SK-N-SH treated with all-trans-retinoic acid at 6 μM for 48 hours (cell line): ENCODE data around the gene PREP.

Experiments used
- BACH2 ChIP-seq: fragments of 250-450 bp; sonication (Bioruptor Pico); IDR thresholded peaks from 2 replicates; pipeline ENCODE4 v1.9.0; 2021; ENCODE audit warnings: mild to moderate bottlenecking, borderline replicate concordance
- TCF4 ChIP-seq: fragments of 250-450 bp; sonication (Bioruptor Pico); IDR thresholded peaks from 2 replicates; pipeline ENCODE4 v1.8.0; 2021; ENCODE audit warnings: mild to moderate bottlenecking, moderate library complexity, borderline replicate concordance
- TOX ChIP-seq: fragments of 250-450 bp; sonication (Bioruptor Pico); IDR thresholded peaks from 2 replicates; pipeline ENCODE4 v1.8.0; 2021; ENCODE audit warnings: mild to moderate bottlenecking, moderate library complexity, borderline replicate concordance
- TF ChIP-seq, protein P1 (sequence below): fragments of 250-450 bp; sonication (Bioruptor Pico); IDR thresholded peaks from 2 replicates; pipeline ENCODE4 v1.5.0; 2020; ENCODE audit warnings: mild to moderate bottlenecking, moderate library complexity

DNA sequence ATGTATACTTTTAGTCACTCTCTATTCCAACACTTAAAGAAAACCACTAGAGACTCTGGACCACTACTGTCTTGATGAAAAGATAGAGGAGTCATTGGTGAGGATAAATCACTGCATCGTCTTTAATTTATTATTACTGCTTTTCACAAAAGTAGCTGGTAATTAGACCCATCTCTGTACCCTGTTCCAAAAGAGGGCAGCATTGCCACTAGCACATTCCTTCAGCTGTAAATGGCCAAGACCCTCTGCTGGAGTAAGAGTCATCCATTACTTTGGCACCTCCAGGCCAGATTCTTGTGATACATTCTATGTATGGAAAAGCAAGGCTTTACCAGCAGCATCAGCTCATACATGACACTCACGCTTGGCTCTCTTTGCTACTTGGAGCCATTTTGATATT, 49.5 kb upstream of the PREP start:
- TF ChIP-seq BACH2 (CRISPR knock-in tag) (no peak), TOX (CRISPR knock-in tag) (no peak), TCF4 (CRISPR knock-in tag) (no peak)
- TF ChIP-seq, protein P1, sequence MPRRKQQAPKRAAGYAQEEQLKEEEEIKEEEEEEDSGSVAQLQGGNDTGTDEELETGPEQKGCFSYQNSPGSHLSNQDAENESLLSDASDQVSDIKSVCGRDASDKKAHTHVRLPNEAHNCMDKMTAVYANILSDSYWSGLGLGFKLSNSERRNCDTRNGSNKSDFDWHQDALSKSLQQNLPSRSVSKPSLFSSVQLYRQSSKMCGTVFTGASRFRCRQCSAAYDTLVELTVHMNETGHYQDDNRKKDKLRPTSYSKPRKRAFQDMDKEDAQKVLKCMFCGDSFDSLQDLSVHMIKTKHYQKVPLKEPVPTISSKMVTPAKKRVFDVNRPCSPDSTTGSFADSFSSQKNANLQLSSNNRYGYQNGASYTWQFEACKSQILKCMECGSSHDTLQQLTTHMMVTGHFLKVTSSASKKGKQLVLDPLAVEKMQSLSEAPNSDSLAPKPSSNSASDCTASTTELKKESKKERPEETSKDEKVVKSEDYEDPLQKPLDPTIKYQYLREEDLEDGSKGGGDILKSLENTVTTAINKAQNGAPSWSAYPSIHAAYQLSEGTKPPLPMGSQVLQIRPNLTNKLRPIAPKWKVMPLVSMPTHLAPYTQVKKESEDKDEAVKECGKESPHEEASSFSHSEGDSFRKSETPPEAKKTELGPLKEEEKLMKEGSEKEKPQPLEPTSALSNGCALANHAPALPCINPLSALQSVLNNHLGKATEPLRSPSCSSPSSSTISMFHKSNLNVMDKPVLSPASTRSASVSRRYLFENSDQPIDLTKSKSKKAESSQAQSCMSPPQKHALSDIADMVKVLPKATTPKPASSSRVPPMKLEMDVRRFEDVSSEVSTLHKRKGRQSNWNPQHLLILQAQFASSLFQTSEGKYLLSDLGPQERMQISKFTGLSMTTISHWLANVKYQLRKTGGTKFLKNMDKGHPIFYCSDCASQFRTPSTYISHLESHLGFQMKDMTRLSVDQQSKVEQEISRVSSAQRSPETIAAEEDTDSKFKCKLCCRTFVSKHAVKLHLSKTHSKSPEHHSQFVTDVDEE: no peak
